Common myeloid progenitor, CD34-positive (primary cell): Measurements from ENCODE around the gene SLC35A3.

Experiments used
- CTCF ChIA-PET: fragments of 350-600 bp; sonication (Branson Sonifier 250); formaldehyde crosslinking; loops from one replicate; lab custom pipeline; 2021; ENCODE audit warnings: antibody characterized with exemption; lab: Charles Lee
- POLR2A ChIA-PET: fragments of 350-600 bp; sonication (Branson Sonifier 250); formaldehyde crosslinking; loops from one replicate; lab custom pipeline; 2021; ENCODE audit warnings: antibody characterized with exemption; lab: Charles Lee
- DNase-seq, 3 donors: peaks; one replicate each; pipeline versions ENCODE4 v3.0.0 to v3.0.0-alpha.2; 2013
- H3K27ac ChIP-seq, 2 experiments: 1 replicate in 1 of 2; 2 replicates in 1 of 2; pipeline ENCODE4 v1.7.0; 2013; ENCODE audit warnings: inconsistent platforms in 2 of 2, low read length in 2 of 2, mild to moderate bottlenecking in 2 of 2, low read depth in 1 of 2, moderate library complexity in 1 of 2; ENCODE audit not compliant: severe bottlenecking in 2 of 2, insufficient read depth in 1 of 2, poor library complexity in 1 of 2
- H3K27me3 ChIP-seq, 5 experiments: replicated peaks in 2 of 5; 1 replicate in 3 of 5; 2 replicates in 2 of 5; pipeline versions ENCODE4 v1.6.1 to v1.7.0; 2013; ENCODE audit warnings: low read length in 4 of 5, mild to moderate bottlenecking in 2 of 5, moderate library complexity in 2 of 5, inconsistent platforms in 1 of 5; ENCODE audit not compliant: insufficient read depth in 5 of 5, control insufficient read depth in 4 of 5
- H3K36me3 ChIP-seq, 4 experiments: 1 replicate in 2 of 4; 2 replicates in 2 of 4; pipeline versions ENCODE4 v1.6.1 to v1.7.0; 2013; ENCODE audit warnings: low read length in 3 of 4, control low read depth in 1 of 4, mild to moderate bottlenecking in 1 of 4; ENCODE audit not compliant: control insufficient read depth in 4 of 4, insufficient read depth in 4 of 4
- H3K4me1 ChIP-seq, 4 experiments: 1 replicate in 3 of 4; 2 replicates in 1 of 4; pipeline versions ENCODE4 v1.6.1 to v1.7.1; 2013; ENCODE audit warnings: low read length in 3 of 4, mild to moderate bottlenecking in 3 of 4, control low read depth in 1 of 4, inconsistent platforms in 1 of 4, moderate library complexity in 1 of 4; ENCODE audit not compliant: control insufficient read depth in 4 of 4, insufficient read depth in 4 of 4; ENCODE audit errors: control extremely low read depth in 1 of 4
- H3K4me3 ChIP-seq, 7 experiments: 1 replicate in 4 of 7; 2 replicates in 3 of 7; pipeline versions ENCODE4 v1.5.1 to v1.7.0; 2013; ENCODE audit warnings: mild to moderate bottlenecking in 7 of 7, low read length in 6 of 7, moderate library complexity in 6 of 7, inconsistent platforms in 2 of 7, low read depth in 2 of 7, control low read depth in 1 of 7; ENCODE audit not compliant: insufficient read depth in 4 of 7, control insufficient read depth in 1 of 7; ENCODE audit errors: extremely low read depth in 1 of 7
- H3K9me3 ChIP-seq, 5 experiments: 1 replicate in 4 of 5; 2 replicates in 1 of 5; pipeline versions ENCODE4 v1.6.1 to v1.7.1; 2013; ENCODE audit warnings: low read length in 4 of 5, mild to moderate bottlenecking in 2 of 5, inconsistent platforms in 1 of 5, low read depth in 1 of 5, moderate library complexity in 1 of 5; ENCODE audit not compliant: control insufficient read depth in 4 of 5, insufficient read depth in 2 of 5; ENCODE audit errors: control extremely low read depth in 1 of 5
- WGBS: methylation state at CpG from one replicate; pipeline ENCODE4 v1.1.5; 2013; ENCODE audit not compliant: insufficient coverage; 5-methylcytosine and 5-hydroxymethylcytosine counted together

The SLC35A3 gene

DNA sequence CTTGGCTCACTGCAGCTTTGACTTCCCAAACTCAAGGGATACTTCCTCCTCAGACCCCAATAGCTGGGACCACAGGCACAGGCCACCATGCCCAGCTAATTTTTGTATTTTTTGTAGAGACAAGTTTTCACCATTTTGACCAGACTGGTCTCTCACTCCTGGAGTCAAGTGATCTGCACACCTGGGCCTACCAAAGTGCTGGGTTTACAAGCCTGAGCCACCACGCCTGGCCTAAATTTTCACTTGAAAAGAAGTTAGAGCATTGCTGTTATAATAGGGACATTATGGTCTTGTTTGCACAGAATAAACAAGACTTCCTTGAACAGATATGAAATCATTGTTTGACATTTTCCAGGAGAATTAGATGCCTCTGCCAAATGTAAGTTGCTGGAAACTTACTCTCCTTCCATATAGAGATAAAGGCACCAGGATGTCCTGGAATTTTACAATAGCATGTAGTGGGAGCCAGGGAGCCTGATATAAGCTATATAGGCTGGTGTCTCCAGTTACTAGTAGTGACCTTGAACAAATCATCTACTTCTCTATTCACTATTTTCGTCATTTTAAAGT, 16.9 kb downstream of the SLC35A3 start:
- POLR2A ChIA-PET = no interaction called here
- WGBS = 100% methylated on average over 1 of the region's 2 CpGs
- Histone ChIP-seq H3K36me3 (peaks cover 0 to 14% (median 4%) of the 10 kb centered on the region in 4 experiments), H3K27ac (no peak overlapping the region), H3K27me3 (no peaks in the 10 kb centered on the region), H3K4me1 (no peaks in the 10 kb centered on the region), H3K9me3 (peaks cover 1 to 22% (median 5%) of the 10 kb centered on the region in 5 experiments), H3K4me3 (no peak overlapping the region)
- CTCF ChIA-PET = interaction anchor here (1.9 kb wide), 1 partner anchor 10 kb away, joined by 4 read pairs; no protein-coding TSS in a partner anchor
- no peak for DNase-seq

DNA sequence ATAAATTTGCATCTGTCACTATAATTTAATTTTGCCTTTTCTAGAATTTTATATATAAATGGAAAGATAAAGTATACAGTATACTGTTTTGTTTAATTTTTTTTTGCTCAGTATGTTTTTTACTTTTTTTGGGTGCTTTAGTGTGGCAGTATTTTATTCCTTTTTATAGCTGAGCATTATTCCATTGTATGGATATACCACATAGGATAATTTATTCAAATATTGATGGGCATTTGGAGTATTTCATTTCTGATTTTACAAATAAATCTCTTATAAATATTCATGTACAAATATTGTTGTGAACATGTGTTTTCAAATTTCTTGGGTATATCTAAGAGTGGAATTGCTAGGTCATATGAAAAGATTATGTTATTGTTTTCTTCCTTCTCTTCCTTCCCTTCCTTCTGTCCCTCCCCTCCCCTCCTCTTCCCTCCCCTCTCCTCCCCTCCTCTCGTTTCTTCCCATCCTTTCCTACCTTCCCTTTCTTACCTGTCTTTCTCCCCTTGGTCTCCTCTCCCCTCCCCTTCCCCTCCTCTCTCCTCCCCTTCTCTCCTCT, 18.5 kb downstream of the SLC35A3 start:
- no peak overlapping the region for H3K4me3 ChIP-seq
- 100% methylated on average over 1 of the region's 1 CpG for WGBS
- H3K4me1 ChIP-seq = no peaks in the 10 kb centered on the region
- CTCF ChIA-PET = no interaction called here
- H3K9me3 ChIP-seq = peaks cover 1 to 36% (median 14%) of the 10 kb centered on the region in 5 experiments
- no peak for DNase-seq
- POLR2A ChIA-PET = no interaction called here
- no peak overlapping the region for H3K27ac ChIP-seq
- no peaks in the 10 kb centered on the region for H3K27me3 ChIP-seq
- peaks cover 3 to 25% (median 5%) of the 10 kb centered on the region in 4 experiments for H3K36me3 ChIP-seq

DNA sequence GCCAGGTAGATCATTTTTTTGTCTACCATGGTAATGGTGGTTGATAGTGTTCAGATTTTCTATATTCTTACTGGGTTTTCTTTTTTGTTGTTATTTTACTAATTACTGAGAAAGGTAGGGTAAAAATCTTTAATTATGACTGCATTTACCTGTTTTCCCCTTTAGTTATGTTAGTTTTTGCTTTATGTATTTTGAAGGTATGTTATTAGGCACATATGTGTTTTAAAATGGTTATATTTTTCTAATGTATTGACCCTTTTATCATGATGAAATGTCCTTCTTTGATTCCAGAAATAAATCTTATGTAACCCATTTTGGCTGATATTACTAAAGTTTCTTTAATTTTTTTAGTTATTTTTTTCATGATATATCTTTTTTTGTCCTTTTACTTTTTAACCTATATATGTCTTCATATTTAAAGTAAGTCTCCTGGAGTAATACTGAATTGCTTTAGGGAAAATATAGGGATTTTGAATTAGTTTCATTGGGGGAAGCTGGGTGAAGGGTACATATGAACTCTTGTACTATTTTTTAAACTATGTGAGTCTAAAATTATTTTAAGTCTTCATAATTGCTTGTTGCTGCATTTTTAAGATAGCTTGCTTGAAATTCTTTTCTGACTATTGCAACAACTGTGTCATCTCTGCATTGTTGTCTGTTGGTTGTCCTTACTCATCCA, 22.4 kb downstream of the SLC35A3 start:
- no peak overlapping the region for H3K27ac ChIP-seq
- no peaks in the 10 kb centered on the region for H3K27me3 ChIP-seq
- CTCF ChIA-PET = no interaction called here
- no peak overlapping the region for H3K4me3 ChIP-seq
- H3K4me1 ChIP-seq = no peaks in the 10 kb centered on the region
- peaks cover 11 to 45% (median 17%) of the 10 kb centered on the region in 4 experiments for H3K36me3 ChIP-seq
- DNase-seq = no peak
- H3K9me3 ChIP-seq = peaks cover 3 to 40% (median 14%) of the 10 kb centered on the region in 5 experiments
- POLR2A ChIA-PET = no interaction called here

DNA sequence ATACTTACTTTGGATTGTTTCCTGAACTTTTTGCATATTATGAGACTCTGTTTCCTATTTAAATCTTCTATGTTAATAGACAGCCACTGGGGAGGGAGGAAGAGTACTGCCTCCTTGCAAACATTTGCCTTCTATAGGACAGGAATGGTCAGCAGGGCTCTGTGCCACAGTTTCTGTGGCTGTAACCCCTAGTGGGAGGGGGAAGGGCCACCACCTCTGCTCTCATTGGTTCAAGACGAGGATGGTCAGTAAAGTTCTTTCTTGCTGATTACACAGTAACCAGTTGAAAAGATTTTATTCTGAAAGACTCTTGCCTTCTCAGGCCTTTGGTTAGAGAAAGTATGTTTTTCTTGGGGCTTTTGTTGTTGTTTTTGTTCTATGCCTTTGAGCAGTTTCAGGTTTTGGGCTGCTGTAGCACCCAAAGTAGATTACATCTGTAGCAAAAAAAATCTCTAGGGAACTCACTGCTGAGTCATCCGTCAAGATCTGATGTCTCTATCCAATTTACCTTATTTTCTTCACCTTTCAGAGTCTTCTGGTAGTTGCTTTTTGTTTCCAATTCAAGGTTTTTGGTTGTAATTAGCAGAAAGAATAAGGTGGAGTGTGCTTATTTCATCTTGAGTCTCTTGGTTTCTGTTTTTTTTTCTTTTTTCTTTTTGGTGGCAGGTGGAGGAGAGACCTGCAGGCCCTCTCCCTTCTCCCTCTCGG, 23.1 kb downstream of the SLC35A3 start:
- DNase-seq = no peak
- CTCF ChIA-PET = no interaction called here
- 100% methylated on average over 1 of the region's 3 CpGs for WGBS

DNA sequence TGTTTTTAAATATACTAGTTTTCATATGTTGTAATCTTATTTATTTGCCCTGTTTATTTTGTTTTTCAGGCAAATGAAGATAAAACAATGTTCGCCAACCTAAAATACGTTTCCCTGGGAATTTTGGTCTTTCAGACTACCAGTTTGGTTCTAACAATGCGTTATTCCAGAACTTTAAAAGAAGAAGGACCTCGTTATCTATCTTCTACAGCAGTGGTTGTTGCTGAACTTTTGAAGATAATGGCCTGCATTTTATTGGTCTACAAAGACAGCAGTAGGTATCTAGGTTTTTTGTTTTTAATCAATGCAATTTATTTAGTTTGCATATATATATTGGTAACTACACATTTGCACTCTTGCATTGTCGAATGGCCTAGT, 23.7 kb downstream of the SLC35A3 start:
- 100% methylated on average over 3 of the region's 5 CpGs for WGBS
- no peaks in the 10 kb centered on the region for H3K4me1 ChIP-seq
- H3K4me3 ChIP-seq = no peak overlapping the region
- no peak for DNase-seq
- ChIA-PET POLR2A (no interaction called here), CTCF (no interaction called here)
- H3K36me3 ChIP-seq = peaks cover 11 to 49% (median 17%) of the 10 kb centered on the region in 4 experiments
- H3K9me3 ChIP-seq = peaks cover 3 to 40% (median 14%) of the 10 kb centered on the region in 5 experiments
- H3K27ac ChIP-seq = no peak overlapping the region
- H3K27me3 ChIP-seq = no peaks in the 10 kb centered on the region

More for the DNA sequence above, 23.1 kb downstream of the SLC35A3 start:
- Histone ChIP-seq H3K36me3 (peaks cover 11 to 49% (median 17%) of the 10 kb centered on the region in 4 experiments), H3K9me3 (peaks cover 3 to 40% (median 14%) of the 10 kb centered on the region in 5 experiments), H3K27me3 (no peaks in the 10 kb centered on the region), H3K4me1 (no peaks in the 10 kb centered on the region), H3K27ac (no peak overlapping the region), H3K4me3 (no peak overlapping the region)
- POLR2A ChIA-PET = no interaction called here

DNA sequence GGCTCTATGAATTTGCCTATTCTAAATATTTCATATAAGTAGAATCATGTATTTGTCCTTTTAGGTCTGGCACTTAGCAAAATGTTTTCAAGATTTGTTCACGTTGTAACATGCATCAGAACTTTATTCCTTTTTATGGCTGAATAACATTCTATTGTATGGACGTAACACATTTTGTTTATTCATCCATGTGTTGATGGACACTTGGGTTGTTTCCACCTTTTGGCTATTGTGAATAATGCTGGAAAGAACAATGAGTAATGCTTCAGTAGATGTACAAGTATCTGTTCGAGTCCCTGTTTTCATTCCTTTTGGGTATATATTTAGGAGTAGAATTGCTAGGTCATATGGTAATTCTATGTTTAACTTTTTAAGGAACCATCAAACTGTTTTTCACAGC, 24.7 kb downstream of the SLC35A3 start:
- CTCF ChIA-PET = no interaction called here
- Histone ChIP-seq H3K27me3 (no peaks in the 10 kb centered on the region), H3K36me3 (peaks cover 11 to 50% (median 17%) of the 10 kb centered on the region in 4 experiments), H3K9me3 (peaks cover 3 to 33% (median 14%) of the 10 kb centered on the region in 5 experiments), H3K27ac (no peak overlapping the region), H3K4me1 (no peaks in the 10 kb centered on the region), H3K4me3 (no peak overlapping the region)
- DNase-seq = no peak
- POLR2A ChIA-PET = no interaction called here
- 92% methylated on average over 2 of the region's 3 CpGs for WGBS
